ENCODE data around the gene NEK1. TPM values are rescaled to one million over a fixed set of nuclear protein-coding genes. Genes with fewer than 3 reads are reported as not detected.
A peak's percentile ranks its signal among the peaks of the same experiment; 100 is the strongest.

NEK1 gene
- total and polyA plus RNA-seq, 7 experiments from 2014 or later, result 7.8 to 21.0 (median 13.9) TPM

DNA sequence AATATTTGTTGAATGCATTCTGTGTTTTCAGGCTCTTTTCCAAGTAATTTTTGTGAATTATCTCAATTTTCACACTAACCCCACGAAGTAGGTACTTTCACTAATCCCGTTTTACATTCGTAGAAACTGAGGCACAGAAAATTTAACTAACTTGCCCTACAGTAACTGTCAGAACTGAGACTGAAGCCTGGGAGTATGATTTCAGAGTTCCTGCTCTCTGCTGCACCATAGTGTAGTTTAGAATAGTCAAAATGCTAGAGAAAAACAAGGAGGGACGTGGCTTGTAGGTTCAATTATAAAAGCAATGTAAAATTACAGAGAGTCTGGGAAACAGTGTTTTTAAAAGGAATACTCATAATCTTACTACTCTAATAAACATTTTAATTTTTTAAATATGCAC lies 10.2 kb upstream of the NEK1 start:
- Histone ChIP-seq H3K27me3 (ENCODE audit: control insufficient read depth in 2 of 2, insufficient read depth in 2 of 2, low read length in 2 of 2) (no peaks in the 10 kb centered on the region), H3K36me3 (ENCODE audit: control insufficient read depth in 2 of 3, insufficient read depth in 3 of 3, low read length in 3 of 3) (peaks cover 0 to 7% (median 0%) of the 10 kb centered on the region in 3 experiments), H3K4me3 (ENCODE audit: low read length) (no peak overlapping the region), H3K27ac (ENCODE audit: low read depth, low read length) (peak overlapping the region; percentile 96), H3K9me3 (ENCODE audit: control insufficient read depth in 2 of 3, low read length in 3 of 3) (no peaks in the 10 kb centered on the region), H3K4me1 (ENCODE audit: control insufficient read depth in 2 of 2, insufficient read depth in 2 of 2, low read length in 2 of 2) (peaks cover 26 to 32% of the 10 kb centered on the region in 2 donors)
- Mint-ChIP-seq H3K36me3 (peaks cover 0 to 4% (median 3%) of the 10 kb centered on the region in 5 donors), H3K27me3 (no peaks in the 10 kb centered on the region), H3K4me3 (peak overlapping the region in 9 of 10 donors; percentile 26 to 99 (median 91)), H3K4me1 (peaks cover 32 to 87% (median 70%) of the 10 kb centered on the region in 7 donors), H3K9me3 (no peaks in the 10 kb centered on the region), H3K27ac (peak overlapping the region; percentile 77 to 98 (median 93))
- ATAC-seq (no peak), DNase-seq (no peak)
- intact Hi-C loops (cut with micrococcal nuclease), result no loop called here
- CTCF ChIA-PET, result interaction anchor here (2.1 kb wide), 1 partner anchor 10 kb away, joined by 6 read pairs; the partner anchor contains the start of gene NEK1
- POLR2A ChIA-PET, result interaction anchor here (0.6 to 3.4 kb wide), 2 partner anchors 11 to 408 kb away, joined by 3 to 16 read pairs; partner anchors contain the start of gene NEK1

DNA sequence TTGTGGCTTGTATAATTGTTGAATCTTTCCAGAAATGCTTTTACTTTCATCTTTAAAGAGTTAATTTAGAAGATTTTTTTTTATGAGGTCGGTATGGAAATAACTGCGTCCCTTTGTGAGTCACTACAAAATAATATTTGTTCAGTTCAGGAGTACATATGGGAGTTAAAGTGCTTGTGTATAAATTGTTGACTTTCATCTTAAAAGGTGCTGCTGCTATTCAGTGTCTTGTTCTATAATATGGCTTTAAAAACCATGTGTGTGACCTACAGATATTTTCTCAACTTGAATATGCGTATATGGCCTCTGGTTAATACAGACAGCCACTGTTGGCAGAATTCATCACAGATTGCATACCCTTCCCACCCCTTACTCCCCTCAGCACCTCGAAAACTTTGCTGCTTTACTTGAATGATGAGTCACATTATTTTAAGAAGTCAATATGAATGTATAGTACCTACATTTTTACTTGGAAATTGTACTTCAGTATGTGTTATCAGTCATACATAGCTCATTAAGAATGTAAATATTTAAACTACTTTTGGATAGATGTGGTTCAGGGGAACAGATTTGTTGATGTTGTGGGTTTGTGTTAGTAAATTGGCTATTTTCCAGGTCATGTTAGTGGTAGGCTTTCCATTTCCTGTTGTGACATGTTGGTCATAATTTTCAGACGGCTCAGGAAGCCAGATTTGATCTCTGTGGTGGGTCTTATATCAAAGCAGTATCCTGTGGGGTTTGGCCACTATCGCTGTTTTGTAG lies 9.5 kb upstream of the NEK1 start:
- DNase-seq (peak in 7 of 9 donors; percentile 23 to 58 (median 35)), ATAC-seq (peak; percentile 7)
- Histone ChIP-seq H3K27me3 (ENCODE audit: control insufficient read depth in 2 of 2, insufficient read depth in 2 of 2, low read length in 2 of 2) (no peaks in the 10 kb centered on the region), H3K4me3 (ENCODE audit: low read length) (peak overlapping the region; percentile 45), H3K9me3 (ENCODE audit: control insufficient read depth in 2 of 3, low read length in 3 of 3) (no peaks in the 10 kb centered on the region), H3K27ac (ENCODE audit: low read depth, low read length) (peak overlapping the region; percentile 96), H3K4me1 (ENCODE audit: control insufficient read depth in 2 of 2, insufficient read depth in 2 of 2, low read length in 2 of 2) (peaks cover 26 to 32% of the 10 kb centered on the region in 2 donors), H3K36me3 (ENCODE audit: control insufficient read depth in 2 of 3, insufficient read depth in 3 of 3, low read length in 3 of 3) (peaks cover 0 to 7% (median 0%) of the 10 kb centered on the region in 3 experiments)
- Mint-ChIP-seq H3K9me3 (no peaks in the 10 kb centered on the region), H3K27ac (peak overlapping the region; percentile 77 to 98 (median 93)), H3K27me3 (no peaks in the 10 kb centered on the region), H3K4me3 (peak overlapping the region; percentile 85 to 99 (median 94)), H3K4me1 (peaks cover 29 to 88% (median 71%) of the 10 kb centered on the region in 7 donors), H3K36me3 (peaks cover 0 to 4% (median 1%) of the 10 kb centered on the region in 5 donors)
- intact Hi-C loops (cut with micrococcal nuclease), result loop anchor here in 1 of 2 donors (2.0 kb wide), 3 partner anchors 15 to 699 kb away; partner anchors contain the start of gene CBR4
- POLR2A ChIA-PET, result interaction anchor here (0.6 to 3.4 kb wide), 2 partner anchors 10 to 409 kb away, joined by 3 to 16 read pairs; partner anchors contain the start of gene NEK1
- CTCF ChIA-PET, result interaction anchor here (2.1 kb wide), 1 partner anchor 9 kb away, joined by 6 read pairs; the partner anchor contains the start of gene NEK1

DNA sequence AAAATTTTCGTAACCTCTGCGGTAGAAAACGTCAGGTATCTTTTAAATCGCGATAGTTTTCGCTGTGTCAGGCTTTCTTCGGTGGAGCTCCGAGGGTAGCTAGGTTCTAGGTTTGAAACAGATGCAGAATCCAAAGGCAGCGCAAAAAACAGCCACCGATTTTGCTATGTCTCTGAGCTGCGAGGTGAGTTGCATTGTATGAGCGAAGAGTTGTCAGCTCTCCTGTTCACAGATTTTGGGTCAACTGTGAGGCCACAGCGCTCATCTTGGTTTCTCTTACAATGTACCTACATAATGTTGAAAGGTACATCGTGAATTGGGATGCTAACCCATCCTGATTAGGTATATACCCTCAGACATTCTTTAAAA lies 8.5 kb upstream of the NEK1 start:
- ATAC-seq (no peak), DNase-seq (peak in 3 of 9 donors; percentile 8 to 50 (median 34))
- Mint-ChIP-seq H3K27me3 (no peaks in the 10 kb centered on the region), H3K27ac (peak overlapping the region; percentile 88 to 99 (median 98)), H3K9me3 (no peaks in the 10 kb centered on the region), H3K36me3 (peaks cover 0 to 4% (median 0%) of the 10 kb centered on the region in 5 donors), H3K4me1 (peaks cover 28 to 82% (median 66%) of the 10 kb centered on the region in 7 donors), H3K4me3 (peak overlapping the region; percentile 89 to 99 (median 98))
- intact Hi-C loops (cut with micrococcal nuclease), result loop anchor here (1.0 to 2.0 kb wide), 8 partner anchors 9 to 698 kb away; partner anchors contain the start of genes CBR4 (in 2 of the 2), HPF1 (in 2 of the 2) and NEK1 (in 2 of the 2)
- ChIA-PET POLR2A (interaction anchor here (3.1 to 3.4 kb wide), 2 partner anchors 9 to 39 kb away, joined by 15 to 16 read pairs; partner anchors contain the start of gene NEK1), CTCF (interaction anchor here (2.1 kb wide), 1 partner anchor 8 kb away, joined by 6 read pairs; the partner anchor contains the start of gene NEK1)
- peak overlapping the region; percentile 92 for H3K4me3 ChIP-seq (ENCODE audit: low read length)
- no peaks in the 10 kb centered on the region for H3K27me3 ChIP-seq (ENCODE audit: control insufficient read depth in 2 of 2, insufficient read depth in 2 of 2, low read length in 2 of 2)
- H3K36me3 ChIP-seq (ENCODE audit: control insufficient read depth in 2 of 3, insufficient read depth in 3 of 3, low read length in 3 of 3), result peaks cover 0 to 7% (median 0%) of the 10 kb centered on the region in 3 experiments
- peaks cover 26 to 32% of the 10 kb centered on the region in 2 donors for H3K4me1 ChIP-seq (ENCODE audit: control insufficient read depth in 2 of 2, insufficient read depth in 2 of 2, low read length in 2 of 2)
- peak overlapping the region; percentile 96 for H3K27ac ChIP-seq (ENCODE audit: low read depth, low read length)
- H3K9me3 ChIP-seq (ENCODE audit: control insufficient read depth in 2 of 3, low read length in 3 of 3), result no peaks in the 10 kb centered on the region

- intact Hi-C loops (cut with micrococcal nuclease), result loop anchor here (1.0 to 2.0 kb wide), 9 partner anchors 8 to 1140 kb away; partner anchors contain the start of genes CBR4 (in 2 of the 2), HPF1 (in 2 of the 2), NEK1 (in 2 of the 2) and DDX60L (in 1 of the 2)
- peaks cover 0 to 4% (median 0%) of the 10 kb centered on the region in 5 donors for H3K36me3 Mint-ChIP-seq
- H3K4me3 Mint-ChIP-seq, result peak within 1 kb of the TSS; percentile 89 to 99 (median 98)
- DNase-seq (peak; percentile 74 to 90 (median 76)), ATAC-seq (peak; percentile 88)
- ChIA-PET CTCF (interaction anchor here (0.5 kb wide), 1 partner anchor 419 kb away, joined by 4 read pairs; no protein-coding TSS in a partner anchor), POLR2A (interaction anchor here (0.6 to 3.4 kb wide), 5 partner anchors 9 to 405 kb away, joined by 3 to 16 read pairs (median 4); partner anchors contain the start of gene NEK1)
- Histone ChIP-seq H3K27me3 (ENCODE audit: control insufficient read depth in 2 of 2, insufficient read depth in 2 of 2, low read length in 2 of 2) (no peaks in the 10 kb centered on the region), H3K9me3 (ENCODE audit: control insufficient read depth in 2 of 3, low read length in 3 of 3) (no peaks in the 10 kb centered on the region), H3K4me3 (ENCODE audit: low read length) (peak within 1 kb of the TSS; percentile 92), H3K4me1 (ENCODE audit: control insufficient read depth in 2 of 2, insufficient read depth in 2 of 2, low read length in 2 of 2) (peaks cover 26 to 32% of the 10 kb centered on the region in 2 donors), H3K36me3 (ENCODE audit: control insufficient read depth in 2 of 3, insufficient read depth in 3 of 3, low read length in 3 of 3) (peaks cover 0 to 7% (median 0%) of the 10 kb centered on the region in 3 experiments), H3K27ac (ENCODE audit: low read depth, low read length) (peak within 1 kb of the TSS; percentile 96)
- no peaks in the 10 kb centered on the region for H3K27me3 Mint-ChIP-seq
- no peaks in the 10 kb centered on the region for H3K9me3 Mint-ChIP-seq
- H3K4me1 Mint-ChIP-seq, result peaks cover 25 to 76% (median 60%) of the 10 kb centered on the region in 7 donors
- peak within 1 kb of the TSS; percentile 88 to 99 (median 98) for H3K27ac Mint-ChIP-seq
Measured at GRCh38 chr4:169619958-169620879, 7.8 kb upstream of the NEK1 start, which contains the start of gene CLCN3. CLCN3 (plus strand) TSS chr4:169620578; CDS start chr4:169635929, 15,351 bp downstream.

DNA sequence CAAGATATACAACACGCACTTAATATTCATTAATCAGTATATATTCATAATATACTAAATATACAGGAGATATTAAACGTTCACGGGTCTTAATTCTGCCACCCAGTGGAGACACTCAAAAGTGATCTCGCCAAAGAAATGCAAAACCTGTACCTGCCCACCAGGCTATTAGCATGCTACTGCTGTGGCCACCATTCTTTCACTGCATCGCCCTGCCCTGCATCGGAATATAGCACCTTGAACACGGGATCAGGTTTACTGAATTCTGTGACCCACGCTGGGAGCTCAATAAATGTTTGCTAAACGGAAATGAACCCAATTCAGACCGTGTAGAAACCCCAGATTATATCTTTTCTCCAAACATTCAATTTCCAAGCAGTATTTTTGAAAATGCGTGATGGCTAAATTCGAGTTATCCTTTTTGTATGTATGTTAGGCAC lies 7.2 kb upstream of the NEK1 start:
- Histone ChIP-seq H3K27ac (ENCODE audit: low read depth, low read length) (peak overlapping the region; percentile 96), H3K4me3 (ENCODE audit: low read length) (peak overlapping the region; percentile 92), H3K9me3 (ENCODE audit: control insufficient read depth in 2 of 3, low read length in 3 of 3) (no peaks in the 10 kb centered on the region), H3K4me1 (ENCODE audit: control insufficient read depth in 2 of 2, insufficient read depth in 2 of 2, low read length in 2 of 2) (peaks cover 26 to 32% of the 10 kb centered on the region in 2 donors), H3K36me3 (ENCODE audit: control insufficient read depth in 2 of 3, insufficient read depth in 3 of 3, low read length in 3 of 3) (peaks cover 0 to 7% (median 0%) of the 10 kb centered on the region in 3 experiments), H3K27me3 (ENCODE audit: control insufficient read depth in 2 of 2, insufficient read depth in 2 of 2, low read length in 2 of 2) (no peaks in the 10 kb centered on the region)
- ChIA-PET CTCF (interaction anchor here (0.5 kb wide), 1 partner anchor 420 kb away, joined by 4 read pairs; no protein-coding TSS in a partner anchor), POLR2A (interaction anchor here (0.6 to 3.4 kb wide), 5 partner anchors 8 to 406 kb away, joined by 3 to 16 read pairs (median 4); partner anchors contain the start of gene NEK1)
- intact Hi-C loops (cut with micrococcal nuclease), result loop anchor here in 1 of 2 donors (1.0 kb wide), 1 partner anchor 1139 kb away; the partner anchor contains the start of gene DDX60L
- peak overlapping the region; percentile 88 to 99 (median 98) for H3K27ac Mint-ChIP-seq
- peak; percentile 50 for ATAC-seq
- peak overlapping the region; percentile 89 to 99 (median 98) for H3K4me3 Mint-ChIP-seq
- DNase-seq, result peak in 6 of 9 donors; percentile 19 to 61 (median 54)
- H3K36me3 Mint-ChIP-seq, result peaks cover 0 to 4% (median 0%) of the 10 kb centered on the region in 5 donors
- no peaks in the 10 kb centered on the region for H3K9me3 Mint-ChIP-seq
- H3K4me1 Mint-ChIP-seq, result peaks cover 21 to 72% (median 56%) of the 10 kb centered on the region in 7 donors
- H3K27me3 Mint-ChIP-seq, result no peaks in the 10 kb centered on the region

All from naive thymus-derived CD4-positive, alpha-beta T cell (primary cell).